ENCODE data around the gene SMYD3.

DNA sequence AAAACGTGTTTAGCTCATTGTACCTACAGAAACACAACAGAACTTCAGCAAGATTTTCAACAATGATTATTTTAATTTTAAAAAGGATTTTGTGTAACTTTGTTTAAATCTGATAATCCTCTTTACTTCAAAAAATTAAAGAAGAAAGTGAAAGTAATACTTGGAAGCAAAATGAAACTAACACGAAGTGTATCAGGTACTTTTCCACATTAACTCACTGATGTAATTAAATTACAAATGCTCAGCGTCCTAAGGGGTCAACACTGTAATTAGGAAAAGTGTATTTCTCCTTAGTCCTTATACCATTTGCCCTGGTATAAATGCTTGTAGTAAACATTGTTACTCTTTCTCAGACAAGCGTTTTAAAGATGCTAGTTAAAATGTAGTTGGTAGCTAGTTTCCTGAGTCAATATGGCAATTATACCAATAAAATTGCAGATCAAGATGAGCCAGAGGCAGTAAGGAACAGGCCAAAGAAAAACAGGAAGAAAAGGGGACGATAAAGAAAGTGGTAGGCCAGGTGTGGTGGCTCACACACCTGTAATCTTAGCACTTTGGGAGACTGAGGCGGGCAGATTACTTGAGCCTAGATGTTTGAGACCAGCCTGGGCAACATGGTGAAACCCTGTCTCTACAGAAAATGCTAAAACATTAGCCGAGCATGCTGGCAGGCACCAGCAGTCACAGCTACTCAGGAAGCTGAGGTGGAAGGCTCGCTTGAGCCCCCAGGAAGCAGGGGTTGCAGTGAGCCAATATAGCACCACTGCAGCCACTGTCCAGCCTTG is 553.0 kb downstream of the SMYD3 start:
- TF ChIP-seq, protein P1, sequence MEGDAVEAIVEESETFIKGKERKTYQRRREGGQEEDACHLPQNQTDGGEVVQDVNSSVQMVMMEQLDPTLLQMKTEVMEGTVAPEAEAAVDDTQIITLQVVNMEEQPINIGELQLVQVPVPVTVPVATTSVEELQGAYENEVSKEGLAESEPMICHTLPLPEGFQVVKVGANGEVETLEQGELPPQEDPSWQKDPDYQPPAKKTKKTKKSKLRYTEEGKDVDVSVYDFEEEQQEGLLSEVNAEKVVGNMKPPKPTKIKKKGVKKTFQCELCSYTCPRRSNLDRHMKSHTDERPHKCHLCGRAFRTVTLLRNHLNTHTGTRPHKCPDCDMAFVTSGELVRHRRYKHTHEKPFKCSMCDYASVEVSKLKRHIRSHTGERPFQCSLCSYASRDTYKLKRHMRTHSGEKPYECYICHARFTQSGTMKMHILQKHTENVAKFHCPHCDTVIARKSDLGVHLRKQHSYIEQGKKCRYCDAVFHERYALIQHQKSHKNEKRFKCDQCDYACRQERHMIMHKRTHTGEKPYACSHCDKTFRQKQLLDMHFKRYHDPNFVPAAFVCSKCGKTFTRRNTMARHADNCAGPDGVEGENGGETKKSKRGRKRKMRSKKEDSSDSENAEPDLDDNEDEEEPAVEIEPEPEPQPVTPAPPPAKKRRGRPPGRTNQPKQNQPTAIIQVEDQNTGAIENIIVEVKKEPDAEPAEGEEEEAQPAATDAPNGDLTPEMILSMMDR (IDR thresholded peaks at IDR 0.05), result no peak
- no peak for TF ChIP-seq POLR2A (IDR thresholded peaks at IDR 0.05)
